NOMO-1 treated with dmso at 0.1 percent for 144 hours (cell line): ENCODE results near the gene MRPL32.

Experiments used
- DNase-seq: peaks from one replicate; lab custom pipeline; 2025; ENCODE audit not compliant: unreplicated experiment; lab: John Stamatoyannopoulos, UW

Gene MRPL32

DNA sequence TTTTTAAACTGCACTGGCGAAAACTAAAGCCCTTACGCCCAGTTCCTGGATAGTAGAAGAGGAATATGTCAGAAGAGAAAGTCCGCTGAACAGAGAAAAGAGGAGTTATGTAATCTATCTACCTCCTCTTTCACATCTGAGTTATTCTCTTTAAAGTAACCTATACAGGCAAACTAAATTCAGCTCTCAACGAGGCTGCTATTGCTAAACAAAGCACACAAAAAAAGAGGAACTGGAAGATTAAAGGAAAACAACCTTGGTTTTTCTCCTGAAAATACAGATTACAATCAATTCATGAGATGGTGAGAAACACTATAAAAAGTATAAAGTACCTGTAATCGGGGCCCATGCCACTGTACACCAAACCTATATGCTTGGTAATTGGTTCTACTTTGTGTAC is 6.0 kb upstream of the MRPL32 start:
- DNase-seq: peak; percentile 37

DNA sequence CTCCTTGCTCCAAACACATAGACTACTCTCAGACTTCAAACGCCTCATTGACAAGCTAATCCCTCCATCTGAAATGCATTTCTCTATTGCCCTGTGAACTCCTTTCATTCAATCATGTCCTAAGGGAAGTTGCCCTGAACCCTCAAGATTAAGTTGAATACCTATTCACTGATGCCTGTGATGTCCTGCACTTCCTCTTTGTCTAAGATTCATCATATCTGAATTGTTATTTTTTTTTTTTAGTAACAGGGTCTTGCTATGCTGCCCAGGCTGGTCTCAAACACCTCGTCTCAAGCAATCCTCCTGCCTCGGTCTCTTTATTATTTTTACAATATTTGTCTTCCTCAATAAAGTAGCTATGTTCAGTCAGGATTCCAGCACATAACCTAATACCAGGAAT is 3.4 kb upstream of the MRPL32 start:
- DNase-seq: no peak

DNA sequence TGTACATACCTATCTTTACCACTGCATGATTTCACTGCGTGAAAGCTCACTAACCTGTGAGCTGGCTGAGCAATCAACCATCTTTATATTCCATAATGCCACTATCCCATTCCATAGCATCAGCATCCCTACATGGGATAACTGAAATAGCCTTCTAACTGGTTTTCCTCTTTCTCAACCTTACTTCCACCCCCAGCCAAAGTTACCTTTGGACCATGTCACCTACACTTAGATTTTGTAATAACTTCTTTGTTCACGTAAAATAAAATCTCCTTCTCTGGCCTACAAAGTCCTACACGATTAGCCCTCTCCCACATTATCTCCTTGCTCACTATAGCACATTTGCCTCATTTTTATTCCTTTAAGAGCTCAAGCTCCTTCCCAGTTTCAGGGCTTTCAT is 2.7 kb upstream of the MRPL32 start:
- DNase-seq: no peak

DNA sequence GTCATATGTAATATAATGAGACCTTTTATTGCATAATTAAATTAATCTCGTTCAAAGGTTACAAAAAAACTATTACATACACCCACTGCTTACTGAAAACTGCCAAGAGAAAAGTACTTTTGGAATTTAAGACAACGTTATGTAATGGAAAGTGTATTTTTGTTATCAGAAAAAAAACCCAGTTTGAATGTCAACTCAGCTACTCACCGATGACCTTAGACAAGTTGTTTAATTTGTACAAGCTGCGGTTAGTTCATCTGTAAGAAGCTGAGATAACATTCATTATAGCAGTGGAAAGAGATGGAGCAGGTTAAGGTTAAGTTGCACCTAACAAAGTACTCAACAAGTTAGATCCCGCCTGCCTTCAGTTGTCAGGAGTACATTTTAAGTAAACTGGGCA is 1.3 kb upstream of the MRPL32 start:
- no peak for DNase-seq

DNA sequence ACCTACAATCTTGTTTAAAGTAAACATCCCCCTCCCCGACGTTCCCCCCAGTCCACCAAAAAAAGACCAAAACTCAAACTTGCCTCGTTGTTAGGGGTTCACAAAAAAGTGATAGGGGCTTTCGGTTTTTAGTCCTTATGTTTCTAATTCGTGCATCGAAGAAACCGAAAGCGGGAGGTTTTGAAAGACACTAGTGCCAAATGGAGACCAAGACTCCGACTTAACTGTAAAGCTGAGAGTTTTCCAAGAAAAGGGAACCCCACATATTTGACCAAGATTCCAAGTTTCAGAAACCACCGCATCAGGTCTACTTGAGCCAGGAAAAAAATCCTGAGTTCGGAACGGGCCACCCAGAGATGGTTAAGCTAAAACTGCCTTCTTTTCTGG is 736 bp upstream of the MRPL32 start:
- no peak for DNase-seq

DNA sequence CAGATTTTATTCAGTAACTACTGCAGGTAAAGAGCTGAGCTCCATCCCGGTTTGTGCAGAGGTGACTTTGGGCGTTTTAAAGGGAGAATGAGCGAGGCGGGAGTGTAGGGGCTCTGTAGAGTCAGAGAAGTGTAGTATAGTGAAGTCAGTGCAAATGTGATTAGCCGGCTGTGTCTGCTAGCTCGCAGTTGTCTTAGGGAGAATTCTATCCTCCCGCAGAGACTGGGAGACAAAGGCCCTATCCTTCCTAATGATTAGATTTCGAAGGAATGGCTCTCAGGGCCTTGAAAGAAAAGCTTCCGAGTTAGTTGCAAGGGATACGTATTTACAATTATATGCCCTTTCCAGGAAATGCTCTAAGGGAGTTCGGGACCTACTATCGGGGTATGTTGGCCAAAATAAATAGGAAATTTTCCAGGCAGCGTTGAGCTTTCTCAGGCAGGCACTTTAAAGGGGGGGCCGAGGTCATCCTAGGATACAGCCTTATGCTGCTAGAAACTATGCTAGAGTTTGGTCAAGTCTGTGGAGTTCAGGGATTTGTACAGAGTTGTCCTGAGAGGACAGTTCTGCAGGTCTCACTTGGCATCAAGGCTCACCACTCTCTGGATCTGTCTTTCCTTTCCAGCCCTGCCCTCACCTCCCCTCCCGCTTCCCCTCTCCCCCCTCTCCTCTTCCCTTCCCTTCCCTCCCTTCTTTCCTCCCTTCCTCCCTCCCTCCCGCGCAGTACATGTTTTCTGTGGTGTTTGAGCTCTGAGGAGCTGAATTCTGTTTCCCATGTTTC is 825 bp downstream of the MRPL32 start:
- no peak for DNase-seq

DNA sequence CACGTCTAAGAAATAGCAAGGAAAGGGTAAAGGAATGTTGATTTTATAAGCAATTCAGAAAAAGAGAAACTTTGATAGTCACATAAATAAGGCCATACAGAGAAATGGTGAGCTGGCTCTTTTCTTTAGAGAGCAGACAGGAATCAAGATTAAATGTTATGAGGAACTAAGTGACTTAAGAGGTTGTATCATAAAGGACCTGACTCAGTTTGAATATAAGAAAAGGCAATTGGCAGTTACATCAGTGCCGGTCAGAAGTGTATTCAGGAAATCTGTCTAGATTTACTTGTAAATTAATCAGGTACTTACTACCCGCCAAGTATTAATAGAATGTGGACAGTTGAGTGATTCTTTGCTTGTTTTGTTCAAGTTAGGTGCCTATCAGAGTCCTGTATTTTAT is 2.1 kb downstream of the MRPL32 start:
- no peak for DNase-seq

DNA sequence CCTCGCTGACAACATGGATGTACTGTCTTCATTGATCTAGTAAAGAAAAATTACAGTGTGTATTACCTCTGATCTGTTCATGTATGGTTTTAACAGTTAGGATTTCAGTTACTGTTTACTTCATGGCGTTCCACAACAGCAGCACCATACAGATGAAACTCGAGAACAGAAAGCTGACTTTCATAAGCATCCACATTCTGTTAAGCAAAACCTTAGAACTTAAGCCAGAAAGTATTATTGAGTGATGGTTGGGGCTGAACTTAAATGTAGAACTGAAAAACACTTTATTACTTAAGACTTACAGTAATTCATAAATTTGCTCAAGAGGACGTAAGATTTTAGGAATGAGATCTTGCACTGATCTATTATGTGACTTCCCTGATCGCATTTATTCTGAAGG is 3.7 kb downstream of the MRPL32 start:
- no peak for DNase-seq

DNA sequence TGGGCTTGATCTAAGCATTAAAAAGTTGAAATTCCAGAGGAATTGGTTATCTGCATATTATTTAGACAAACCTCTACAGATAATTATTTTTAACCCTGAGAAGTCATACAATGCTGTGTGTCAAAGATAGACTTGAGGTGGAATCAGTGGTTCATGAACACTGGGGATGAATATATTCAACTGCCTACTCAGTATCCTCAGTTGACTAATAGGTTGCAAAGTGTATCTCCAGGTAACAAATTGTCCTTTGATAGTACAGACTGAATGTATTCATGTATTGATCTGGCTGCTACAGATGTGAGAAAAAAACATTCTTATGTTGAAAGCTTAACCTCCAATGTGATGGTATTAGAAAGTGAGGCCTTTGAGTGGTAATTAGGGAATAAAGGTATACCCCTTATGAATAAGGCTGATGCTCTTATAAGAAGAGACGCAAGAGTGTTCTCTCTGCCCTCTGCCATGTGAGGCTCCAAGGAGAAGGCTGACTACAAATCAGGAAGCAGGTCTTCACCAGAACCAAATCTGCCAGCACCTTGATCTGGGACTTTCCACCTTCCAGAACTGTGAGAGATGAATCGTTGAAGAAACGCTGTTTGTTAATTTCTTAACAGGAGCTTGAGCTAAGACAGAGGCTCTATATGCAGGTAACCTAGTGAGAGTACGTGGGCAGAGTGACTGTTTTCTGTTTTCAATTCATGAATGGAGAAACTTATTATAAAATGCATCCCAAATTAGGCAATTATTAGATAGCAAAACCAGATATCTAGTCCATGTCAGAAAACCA is 7.5 kb downstream of the MRPL32 start:
- DNase-seq: no peak

DNA sequence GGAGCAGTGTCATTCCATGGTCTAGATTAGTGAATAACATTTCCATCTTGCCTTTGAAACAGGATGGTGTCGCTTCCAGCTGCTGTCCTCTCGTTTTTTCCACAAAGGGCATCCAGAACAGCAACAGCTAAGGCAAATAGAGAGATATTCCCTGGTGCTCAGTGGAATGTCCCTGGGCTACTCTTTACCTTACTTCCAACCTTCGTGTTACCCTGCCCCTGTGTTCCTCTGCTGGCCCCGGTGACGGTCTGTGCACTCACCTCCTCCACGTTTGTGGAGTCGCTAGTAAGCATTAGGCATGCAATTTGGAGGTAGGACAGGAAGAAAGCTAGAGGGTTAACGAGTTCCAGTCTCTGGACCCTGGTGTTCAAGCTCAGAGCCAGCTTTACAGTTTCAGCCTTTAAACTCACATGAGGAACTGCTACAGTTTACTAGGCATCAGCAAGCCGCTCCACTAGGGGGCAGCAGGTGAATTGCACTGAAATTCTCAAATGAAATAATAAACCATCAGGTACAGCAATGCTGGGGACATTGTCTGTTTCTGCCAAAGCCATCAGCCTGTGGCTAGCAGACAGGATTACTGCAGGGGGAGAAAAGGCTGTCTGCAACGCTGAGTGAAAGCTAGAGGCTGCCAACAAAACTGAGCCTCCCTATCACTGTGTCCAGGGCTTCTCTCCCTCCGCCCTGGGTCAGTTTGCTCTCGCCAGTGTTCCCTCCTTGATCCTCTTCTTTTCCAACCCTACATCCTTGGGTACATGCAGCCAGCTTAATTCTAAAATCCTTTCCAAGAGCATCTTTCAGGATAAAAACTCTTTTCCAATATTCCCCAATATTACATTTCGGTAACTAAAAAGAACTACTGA is 9.0 kb downstream of the MRPL32 start:
- DNase-seq: no peak

DNA sequence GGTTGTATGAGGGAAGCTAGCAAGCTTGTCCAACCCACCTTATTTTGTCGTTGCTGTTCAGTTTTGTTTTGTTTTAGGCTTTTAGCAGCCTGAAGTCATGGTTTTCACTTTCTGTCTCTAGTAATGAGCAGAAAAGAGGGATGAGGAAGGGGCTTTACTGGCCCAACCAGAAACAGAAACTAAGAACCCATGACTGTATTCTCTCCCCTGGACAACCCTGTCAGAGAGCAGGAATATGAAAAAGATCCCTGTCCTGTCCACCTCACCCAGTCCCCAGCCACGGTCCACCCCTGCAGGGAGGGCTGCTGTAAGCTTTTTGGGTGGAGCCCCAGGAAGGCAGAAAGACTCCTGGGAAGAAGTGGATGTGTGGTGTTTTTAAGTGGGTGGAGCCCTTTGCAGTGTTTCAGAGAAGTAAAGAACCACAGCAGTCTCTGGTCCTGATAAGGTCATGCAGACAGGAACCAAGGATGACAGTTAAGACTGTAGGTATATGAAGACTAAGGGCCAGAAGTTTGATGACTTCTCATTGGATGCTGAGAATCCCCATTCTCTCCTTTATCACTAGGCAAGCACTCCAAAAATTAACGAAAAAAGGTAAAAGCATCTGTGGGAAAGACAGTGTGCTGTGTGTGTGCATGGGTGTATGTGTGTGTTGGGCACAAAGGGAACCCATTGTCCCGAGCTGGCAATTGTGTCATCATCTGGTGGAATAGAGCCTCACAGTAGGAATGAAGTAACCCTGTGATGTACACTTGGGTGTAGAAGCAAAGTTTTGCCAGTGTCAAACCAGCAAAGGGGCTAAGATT is 13.8 kb downstream of the MRPL32 start:
- no peak for DNase-seq

DNA sequence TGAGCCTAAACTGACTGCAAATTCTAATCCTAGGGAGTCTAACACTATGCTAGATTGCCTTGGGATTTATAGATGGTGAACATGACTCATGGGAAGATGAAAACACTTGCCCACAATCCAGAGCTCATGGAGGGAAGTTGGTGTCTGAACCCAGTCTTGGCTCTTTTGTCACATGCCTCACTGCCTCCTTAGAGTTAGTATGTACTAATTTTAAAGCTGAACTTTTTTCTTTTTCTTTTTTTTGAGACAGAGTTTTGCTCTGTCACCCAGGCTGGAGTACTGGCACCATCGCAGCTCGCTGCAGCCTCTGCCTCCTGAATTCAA is 14.4 kb downstream of the MRPL32 start:
- DNase-seq: no peak

DNA sequence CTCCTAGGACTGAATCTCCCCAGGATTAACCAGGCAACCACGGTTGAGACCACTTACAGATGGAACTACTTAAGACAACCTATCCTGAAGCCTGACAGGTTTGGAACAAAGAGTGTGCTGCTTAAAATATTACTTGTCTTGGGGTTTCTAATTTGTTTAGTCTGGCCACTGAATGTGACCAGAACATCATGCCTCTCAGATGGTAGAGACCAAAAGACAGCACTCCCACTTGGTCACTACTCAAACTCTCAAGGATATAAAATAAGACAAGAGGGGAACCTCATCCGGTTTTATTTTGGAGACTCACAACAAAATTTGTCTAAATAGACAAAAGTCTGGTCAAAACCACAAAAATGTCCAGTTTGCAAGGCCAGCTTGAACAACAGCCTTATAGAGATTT is 15.3 kb downstream of the MRPL32 start:
- DNase-seq: no peak

DNA sequence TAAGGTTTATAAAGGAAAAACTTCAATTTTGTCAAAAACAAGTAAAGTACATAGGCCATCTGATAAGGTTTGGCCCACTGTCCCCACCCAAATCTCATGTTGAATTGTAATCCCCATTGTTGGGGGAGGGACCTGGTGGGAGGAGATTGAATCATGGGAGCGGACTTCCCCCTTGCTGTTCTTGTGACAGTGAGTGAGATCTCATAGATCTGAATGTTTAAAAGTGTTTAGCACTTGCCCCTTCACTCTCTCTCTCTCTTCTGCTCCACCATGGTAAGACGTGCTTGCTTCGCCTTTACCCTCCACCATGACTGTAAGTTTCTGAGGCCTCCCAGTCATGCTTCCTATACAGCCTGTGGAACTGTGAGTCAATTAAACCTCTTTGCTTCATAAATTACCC is 18.2 kb downstream of the MRPL32 start:
- DNase-seq: no peak

DNA sequence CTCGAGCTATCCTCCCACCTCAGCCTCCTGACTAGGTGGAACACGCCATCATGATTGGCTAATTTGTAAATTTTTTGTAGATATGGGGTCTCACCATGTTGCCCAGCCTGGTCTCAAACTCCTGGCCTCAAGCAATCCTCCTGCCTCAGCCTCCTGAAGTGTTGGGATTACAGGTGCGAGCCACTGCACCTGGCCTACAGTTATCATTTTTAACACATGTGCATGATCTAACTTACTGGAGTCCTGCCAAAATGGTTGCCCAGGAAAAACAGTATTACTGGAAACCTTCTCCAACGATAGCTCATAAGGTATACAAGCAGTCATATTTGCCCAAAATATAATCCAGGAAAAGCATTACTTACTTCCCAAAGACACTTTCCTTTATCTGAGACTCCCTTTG is 20.2 kb downstream of the MRPL32 start:
- DNase-seq: no peak

DNA sequence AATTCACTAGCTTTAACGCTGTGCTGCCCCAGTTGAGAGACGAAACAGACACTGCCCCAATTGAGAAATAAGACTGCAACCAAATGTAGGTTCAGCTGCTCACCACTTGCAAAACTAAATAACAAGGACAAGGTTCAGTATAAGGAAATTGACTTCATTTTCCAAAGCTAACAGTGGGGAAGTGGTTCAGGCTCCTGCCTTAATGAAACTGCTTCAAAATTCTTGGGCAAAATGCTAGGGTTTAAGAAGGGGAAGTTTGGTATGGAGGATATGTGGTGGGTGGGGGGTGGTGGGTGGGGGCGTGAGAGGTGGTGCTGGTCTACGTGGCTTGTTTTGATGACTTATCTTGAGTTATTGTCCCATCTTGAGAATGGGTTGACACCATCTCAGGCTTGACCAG is 21.8 kb downstream of the MRPL32 start:
- DNase-seq: no peak

DNA sequence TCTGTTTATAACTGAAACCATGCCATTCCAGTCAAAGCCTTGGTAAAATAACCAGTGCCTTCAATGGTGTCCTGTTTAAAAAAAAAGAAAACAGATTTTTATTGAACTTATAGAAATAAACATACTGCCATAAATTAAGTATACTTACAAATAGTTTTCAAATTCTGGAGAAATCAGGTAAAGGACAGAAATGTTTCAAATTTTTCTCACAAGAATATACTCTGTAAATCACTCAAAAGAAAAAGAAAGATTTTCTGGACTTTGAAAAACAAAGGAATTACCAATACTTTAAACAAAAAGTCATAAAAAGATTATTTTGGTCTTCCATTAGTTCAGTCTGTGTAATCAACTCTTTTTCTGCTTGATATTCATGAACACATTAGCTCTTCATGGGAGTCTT is 23.9 kb downstream of the MRPL32 start:
- DNase-seq: no peak

DNA sequence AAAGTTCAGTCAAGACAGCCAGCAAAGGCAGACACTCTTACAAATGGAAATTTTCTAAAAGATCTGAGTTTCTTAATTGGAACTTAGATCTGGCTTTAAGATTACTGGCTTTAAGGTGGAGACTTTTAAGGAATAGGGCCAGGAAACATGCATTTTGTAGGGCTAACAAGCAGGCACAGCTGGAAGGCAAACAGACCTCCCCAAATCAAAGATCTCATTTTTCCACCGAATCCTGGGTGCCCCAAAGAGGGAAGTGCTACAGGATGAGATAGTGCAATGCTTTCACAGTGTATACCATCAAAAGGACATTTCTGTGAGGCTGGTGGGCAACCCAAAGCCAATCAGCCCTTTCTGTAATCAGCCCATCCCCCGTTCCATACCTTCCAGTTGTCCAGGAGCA is 27.4 kb downstream of the MRPL32 start:
- DNase-seq: no peak

DNA sequence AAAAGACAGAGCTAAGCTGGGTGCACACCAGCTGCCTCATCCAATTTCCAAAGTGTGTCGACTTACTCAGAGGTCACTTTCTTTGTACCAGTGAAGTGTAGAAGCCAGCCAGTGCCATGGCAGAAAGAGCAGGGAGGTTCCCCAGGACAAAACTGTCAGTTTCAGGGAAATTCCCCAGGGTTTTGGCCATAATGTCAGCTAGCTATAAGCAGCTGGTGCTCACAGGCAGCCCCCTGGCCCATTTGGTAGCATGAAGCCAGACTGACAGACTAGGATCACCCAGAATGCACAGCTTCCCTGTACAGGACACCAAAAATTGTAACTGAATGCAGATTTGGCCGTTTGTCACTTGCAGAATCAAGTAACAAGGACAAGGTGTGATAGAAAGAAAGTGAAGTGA is 28.6 kb downstream of the MRPL32 start:
- DNase-seq: no peak

DNA sequence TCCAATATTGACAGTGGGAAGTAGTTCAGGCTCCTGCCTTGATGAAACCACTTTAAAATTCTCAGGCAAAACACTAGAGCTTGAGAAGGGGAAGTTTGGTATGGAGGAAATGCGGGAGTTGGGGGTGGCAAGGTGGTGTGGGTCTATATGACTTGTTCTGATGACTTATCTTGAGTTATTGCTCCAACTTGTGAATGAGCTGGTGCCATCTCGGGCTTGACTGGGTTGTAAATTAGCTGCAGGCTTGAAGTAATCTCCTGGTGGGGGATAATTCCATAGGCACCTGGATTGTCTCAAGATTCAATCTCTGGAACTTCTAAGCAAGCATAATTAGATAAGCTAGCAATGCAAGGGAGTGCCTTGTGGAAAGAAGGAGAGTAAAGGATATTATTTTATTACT is 29.0 kb downstream of the MRPL32 start:
- no peak for DNase-seq

DNA sequence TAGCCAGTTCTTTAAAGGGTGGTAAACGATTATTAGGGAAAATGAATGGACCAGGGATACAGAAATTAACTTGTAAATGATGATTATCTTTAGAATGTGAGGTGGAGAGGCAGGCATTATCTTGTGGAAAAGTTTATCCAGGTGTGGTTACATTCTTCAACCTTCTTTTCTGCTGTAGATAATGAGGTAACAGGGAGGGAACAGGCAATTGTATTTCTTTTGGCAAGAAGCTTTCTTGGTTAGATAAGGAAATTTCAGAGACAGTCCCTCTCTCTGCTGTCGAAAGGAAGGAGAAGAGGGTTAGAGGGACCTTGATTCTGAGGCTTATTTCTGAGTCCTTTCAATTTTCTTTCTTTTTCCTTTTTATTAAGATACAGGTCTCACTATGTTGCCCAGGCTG is 32.1 kb downstream of the MRPL32 start:
- no peak for DNase-seq
